H1 (cell line): ENCODE results near the gene TGFBRAP1. TPM values are rescaled to one million over a fixed set of nuclear protein-coding genes. Genes with fewer than 3 reads are reported as not detected.

Source experiments
- CTCF ChIA-PET: fragments of 300-600 bp; sonication (Branson Sonifier 250); formaldehyde crosslinking; loops from one replicate; lab custom pipeline; 2021; ENCODE audit not compliant: partially characterized antibody; lab: Charles Lee
- POLR2A ChIA-PET: fragments of 300-600 bp; sonication (Branson Sonifier 250); formaldehyde crosslinking; loops from one replicate; lab custom pipeline; 2021; ENCODE audit warnings: inconsistent platforms; ENCODE audit not compliant: partially characterized antibody; lab: Charles Lee
- DNase-seq, 2 experiments: peaks; one replicate each; pipeline versions ENCODE4 v3.0.0 to v3.0.0-alpha.2; 2010 to 2022; ENCODE audit warnings: low spot score in 2 of 2, low read depth in 1 of 2, mixed read lengths in 1 of 2
- FAIRE-seq: peaks from 2 replicates; lab custom pipeline; 2011; peaks lifted over from hg19 to GRCh38; lab: Jason Lieb, UNC
- H2AFZ ChIP-seq: 2 replicates; pipeline ENCODE4 v1.8.1; 2012; ENCODE audit warnings: low read length, inconsistent platforms
- H2AK5ac ChIP-seq: 2 replicates; pipeline ENCODE4 v1.6.1; 2013; ENCODE audit warnings: low read depth, low read length
- H2BK120ac ChIP-seq: replicated peaks from 2 replicates; pipeline ENCODE3; 2013; ENCODE audit warnings: low read depth, low read length, inconsistent platforms
- H2BK12ac ChIP-seq: 2 replicates; pipeline ENCODE4 v1.6.1; 2013; ENCODE audit warnings: low read depth, low read length
- H2BK15ac ChIP-seq: 2 replicates; pipeline ENCODE4 v1.6.1; 2013; ENCODE audit warnings: low read length
- H2BK20ac ChIP-seq: 2 replicates; pipeline ENCODE4 v1.6.1; 2013; ENCODE audit warnings: low read length
- H2BK5ac ChIP-seq: 2 replicates; pipeline ENCODE4 v1.6.1; 2013; ENCODE audit warnings: low read depth, low read length
- H3K14ac ChIP-seq: 2 replicates; pipeline ENCODE4 v1.6.1; 2013; ENCODE audit warnings: inconsistent platforms; ENCODE audit not compliant: insufficient read length
- H3K18ac ChIP-seq: 2 replicates; pipeline ENCODE4 v1.6.1; 2013; ENCODE audit warnings: low read length; ENCODE audit errors: extremely low read depth
- H3K23ac ChIP-seq: 2 replicates; pipeline ENCODE4 v1.6.1; 2013; ENCODE audit warnings: inconsistent platforms; ENCODE audit not compliant: insufficient read length
- H3K23me2 ChIP-seq: 2 replicates; pipeline ENCODE4 v1.6.1; 2013; ENCODE audit warnings: low read depth, low read length
- H3K27ac ChIP-seq: 2 replicates; pipeline ENCODE4 v1.6.1; 2011; ENCODE audit warnings: low read depth, low read length, inconsistent platforms
- H3K27me3 ChIP-seq, 4 experiments: replicated peaks in 1 of 4; 1 replicate in 1 of 4; 2 replicates in 3 of 4; pipeline versions ENCODE4 v1.6.1 to v1.8.1; 2011 to 2013; ENCODE audit warnings: low read length in 3 of 4, mild to moderate bottlenecking in 3 of 4, inconsistent platforms in 2 of 4, mixed read lengths in 2 of 4, moderate library complexity in 1 of 4; ENCODE audit not compliant: control insufficient read depth in 3 of 4, insufficient read depth in 3 of 4; ENCODE audit errors: extremely low read depth in 1 of 4
- H3K36me3 ChIP-seq, 4 experiments: 2 replicates each; pipeline versions ENCODE4 v1.6.1 to v1.8.1; 2011 to 2013; ENCODE audit warnings: mild to moderate bottlenecking in 4 of 4, low read length in 3 of 4, moderate library complexity in 2 of 4, control low read depth in 1 of 4, inconsistent platforms in 1 of 4; ENCODE audit not compliant: insufficient read depth in 4 of 4, control insufficient read depth in 2 of 4
- H3K4ac ChIP-seq: replicated peaks from 2 replicates; pipeline ENCODE3; 2013; ENCODE audit warnings: low read length, low read depth, mixed read lengths, inconsistent platforms; ENCODE audit not compliant: insufficient read length
- H3K4me1 ChIP-seq, 4 experiments: replicated peaks in 1 of 4; 1 replicate in 1 of 4; 2 replicates in 3 of 4; pipeline versions ENCODE4 v1.6.1 to v1.8.1; 2011 to 2013; ENCODE audit warnings: low read length in 3 of 4, inconsistent platforms in 2 of 4, mixed read lengths in 1 of 4; ENCODE audit not compliant: insufficient read depth in 4 of 4, control insufficient read depth in 3 of 4
- H3K4me2 ChIP-seq, 2 experiments: 2 replicates each; pipeline versions ENCODE4 v1.6.1 to v1.8.1; 2011 to 2013; ENCODE audit warnings: low read depth in 2 of 2, low read length in 2 of 2, control low read depth in 1 of 2, inconsistent platforms in 1 of 2, mild to moderate bottlenecking in 1 of 2; ENCODE audit not compliant: insufficient read depth in 1 of 2
- H3K4me3 ChIP-seq, 4 experiments: fragments of 200-600, 300-600 bp in 1 of 4; sonication (generic), shearing (Covaris generic), sonication (Bioruptor Twin) in 1 of 4; 2 replicates each; pipeline versions ENCODE4 v1.5.1 to v1.8.1; 2011 to 2016; ENCODE audit warnings: low read length in 4 of 4, low read depth in 3 of 4, control low read depth in 2 of 4, inconsistent platforms in 2 of 4, mild to moderate bottlenecking in 2 of 4, mixed read lengths in 1 of 4, moderate library complexity in 1 of 4; ENCODE audit not compliant: insufficient read depth in 2 of 4; ENCODE audit errors: extremely low read depth in 1 of 4
- H3K56ac ChIP-seq: replicated peaks from 2 replicates; pipeline ENCODE3; 2013; ENCODE audit warnings: low read depth, mild to moderate bottlenecking, mixed read lengths, low read length, inconsistent platforms; ENCODE audit not compliant: insufficient read length
- H3K79me1 ChIP-seq: 2 replicates; pipeline ENCODE4 v1.6.1; 2013; ENCODE audit warnings: low read depth, low read length, control low read depth
- H3K79me2 ChIP-seq, 2 experiments: 2 replicates each; pipeline versions ENCODE4 v1.6.1 to v1.8.1; 2012 to 2013; ENCODE audit warnings: low read length in 2 of 2, mild to moderate bottlenecking in 2 of 2, inconsistent platforms in 1 of 2; ENCODE audit not compliant: insufficient read depth in 2 of 2, control insufficient read depth in 1 of 2
- H3K9ac ChIP-seq, 4 experiments: replicated peaks in 1 of 4; 1 replicate in 1 of 4; 2 replicates in 3 of 4; pipeline versions ENCODE4 v1.6.1 to v1.8.1; 2011 to 2013; ENCODE audit warnings: low read depth in 3 of 4, low read length in 3 of 4, control low read depth in 2 of 4, mild to moderate bottlenecking in 2 of 4, moderate library complexity in 2 of 4, inconsistent platforms in 1 of 4; ENCODE audit errors: extremely low read depth in 1 of 4
- H3K9me3 ChIP-seq, 2 experiments: 2 replicates each; pipeline versions ENCODE4 v1.6.1 to v1.8.1; 2012 to 2013; ENCODE audit warnings: mild to moderate bottlenecking in 2 of 2, moderate library complexity in 2 of 2, control low read depth in 1 of 2, inconsistent platforms in 1 of 2, low read depth in 1 of 2, low read length in 1 of 2, mixed read lengths in 1 of 2; ENCODE audit not compliant: insufficient read depth in 2 of 2
- H4K20me1 ChIP-seq, 2 experiments: replicated peaks in 1 of 2; 2 replicates each; pipeline versions ENCODE3 to v1.8.1; 2011 to 2013; ENCODE audit warnings: inconsistent platforms in 2 of 2, low read length in 2 of 2, mild to moderate bottlenecking in 1 of 2; ENCODE audit not compliant: insufficient read depth in 2 of 2, control insufficient read depth in 1 of 2
- H4K5ac ChIP-seq: 2 replicates; pipeline ENCODE4 v1.6.1; 2013; ENCODE audit warnings: low read length, low read depth, mixed read lengths, inconsistent platforms; ENCODE audit not compliant: insufficient read length
- H4K8ac ChIP-seq: 2 replicates; pipeline ENCODE4 v1.8.0; 2013; ENCODE audit warnings: mild to moderate bottlenecking, moderate library complexity, low read length, inconsistent platforms; ENCODE audit not compliant: insufficient read depth; ENCODE audit errors: extremely low read depth
- H4K91ac ChIP-seq: replicated peaks from 2 replicates; pipeline ENCODE3; 2013; ENCODE audit warnings: low read length, mixed read lengths, inconsistent platforms; ENCODE audit not compliant: insufficient read length
- GTF2F1 ChIP-seq: IDR thresholded peaks from 2 replicates; pipeline ENCODE4 v1.6.1; 2012; ENCODE audit warnings: low read depth, low read length, improper control_type of control experiment, borderline replicate concordance
- HDAC2 ChIP-seq, 2 experiments: fragments of 300-600 bp in 1 of 2; sonication (generic) in 1 of 2; IDR thresholded peaks; 2 replicates each; pipeline ENCODE4 v1.6.1; 2011 to 2012; ENCODE audit warnings: low read depth in 2 of 2, low read length in 2 of 2, mild to moderate bottlenecking in 2 of 2, moderate library complexity in 2 of 2, borderline replicate concordance in 1 of 2, inconsistent platforms in 1 of 2
- MAX ChIP-seq: IDR thresholded peaks from 2 replicates; pipeline ENCODE4 v1.6.1; 2012; ENCODE audit warnings: inconsistent platforms
- POU5F1 ChIP-seq: IDR thresholded peaks from 2 replicates; pipeline ENCODE4 v1.6.1; 2011; ENCODE audit warnings: low read depth, mild to moderate bottlenecking, low read length, moderate library complexity
- RBBP5 ChIP-seq: IDR thresholded peaks from 2 replicates; pipeline ENCODE4 v1.7.1; 2012; ENCODE audit warnings: low read depth, mild to moderate bottlenecking, inconsistent platforms, low read length, moderate library complexity, borderline replicate concordance
- RNF2 ChIP-seq: fragments of 200-900, 300-1000 bp; sonication (generic); IDR thresholded peaks from 2 replicates; pipeline ENCODE4 v1.7.1; 2016; ENCODE audit warnings: borderline replicate concordance, low read depth, mild to moderate bottlenecking, antibody characterized with exemption, low read length; ENCODE audit not compliant: poor library complexity, severe bottlenecking; ENCODE audit errors: missing control alignments
- SP4 ChIP-seq: IDR thresholded peaks from 2 replicates; pipeline ENCODE4 v1.6.1; 2012; ENCODE audit warnings: low read length, inconsistent platforms
- TAF7 ChIP-seq: optimal IDR thresholded peaks from 2 replicates; pipeline ENCODE3; 2011; ENCODE audit warnings: low read depth, mild to moderate bottlenecking, inconsistent platforms, low read length, moderate library complexity, borderline replicate concordance
- YY1 ChIP-seq: IDR thresholded peaks from 2 replicates; pipeline ENCODE4 v1.6.1; 2011; ENCODE audit warnings: low read depth, mild to moderate bottlenecking, low read length
- WGBS, 2 experiments: shearing (Covaris generic) in 1 of 2; methylation state at CpG; one replicate each; pipeline versions ENCODE4 v1.1.6 to v1.1.7; 2013 to 2015; ENCODE audit warnings: low lambda C conversion rate in 2 of 2, mixed read lengths in 2 of 2, inconsistent platforms in 1 of 2, low coverage in 1 of 2, missing lambda C conversion rate in 1 of 2; ENCODE audit not compliant: insufficient replicate concordance in 2 of 2, insufficient coverage in 1 of 2, insufficient read length in 1 of 2; ENCODE audit errors: extremely low coverage in 1 of 2, missing lambda C conversion rate in 1 of 2; 5-methylcytosine and 5-hydroxymethylcytosine counted together
- polyA plus RNA-seq, 7 experiments: library from polyadenylated mRNA; depleted of rRNA in 3 of 7; stranded (reverse) in 5 of 7; unstranded in 2 of 7; fragments of >200 nt in 5 of 7; fragments of 200-250 nt in 2 of 7; gene quantifications; 1 replicate in 5 of 7; 2 replicates in 1 of 7; 4 replicates in 1 of 7; pipeline versions ENCODE4 v1.2.1 to v1.2.3, GENCODE V29; 2011 to 2013; ENCODE audit warnings: missing spikeins in 2 of 7, mixed read lengths in 2 of 7
- total RNA-seq: library from RNA; stranded (reverse); fragmentation: NEBNext Ultra II Directional; extraction: Animal tissue kit (Norgen Biotek cat#: 25700); gene quantifications from 2 replicates; pipeline ENCODE4 v1.2.1, GENCODE V29; 2021

TGFBRAP1 gene
- total and polyA plus RNA-seq, 2 of the 8 experiments (the other 6 are each of a cell fraction or from before 2014, with no cell fraction given), result 11.2 to 20.2 TPM

- no peak overlapping the region for H3K18ac ChIP-seq
- no peak for FAIRE-seq
- ChIA-PET CTCF (interaction anchor here (0.7 to 1.5 kb wide), 4 partner anchors 9 to 129 kb away, joined by 3 to 10 read pairs (median 4); no protein-coding TSS in a partner anchor), POLR2A (interaction anchor here (1.7 kb wide), 1 partner anchor 11 kb away, joined by 4 read pairs; no protein-coding TSS in a partner anchor)
- H4K8ac ChIP-seq, result no peak overlapping the region
- H4K5ac ChIP-seq, result no peak overlapping the region
- H3K9ac ChIP-seq, result no peak overlapping the region
- H2BK15ac ChIP-seq, result no peak overlapping the region
- no peaks in the 10 kb centered on the region for H3K36me3 ChIP-seq
- no peak overlapping the region for H3K23ac ChIP-seq
- no peak for DNase-seq
- no peak overlapping the region for H2BK5ac ChIP-seq
- no peaks in the 10 kb centered on the region for H3K27me3 ChIP-seq
- H3K79me2 ChIP-seq, result no peaks in the 10 kb centered on the region
- H2AFZ ChIP-seq, result no peak overlapping the region
- H2BK120ac ChIP-seq, result no peak overlapping the region
- H2AK5ac ChIP-seq, result no peak overlapping the region
- no peak overlapping the region for H3K4me3 ChIP-seq
- no peaks in the 10 kb centered on the region for H3K4me1 ChIP-seq
- H2BK12ac ChIP-seq, result no peak overlapping the region
- peaks cover 0 to 5% of the 10 kb centered on the region in 2 experiments; a peak in 1 of 4 replicates for H3K9me3 ChIP-seq
- TF ChIP-seq RNF2 (no peak), POU5F1 (no peak), MAX (no peak), GTF2F1 (no peak), HDAC2 (IDR thresholded peaks at IDR 0.05; ENCODE audit: borderline replicate concordance in 1 of 2, low read depth in 2 of 2, low read length in 2 of 2) (no peak), TAF7 (no peak), RBBP5 (no peak), SP4 (no peak), YY1 (no peak)
- no peak overlapping the region for H3K4ac ChIP-seq
- H3K56ac ChIP-seq, result no peak overlapping the region
- H4K91ac ChIP-seq, result no peak overlapping the region
- 79% methylated on average over 3 of the region's 5 CpGs; no CpG with 5 or more reads in 1 of the 2 experiments for WGBS, 2 experiments
- H3K79me1 ChIP-seq, result no peaks in the 10 kb centered on the region
- no peak overlapping the region for H3K27ac ChIP-seq
- no peaks in the 10 kb centered on the region for H3K23me2 ChIP-seq
- H4K20me1 ChIP-seq, result no peaks in the 10 kb centered on the region
- H3K14ac ChIP-seq, result no peak overlapping the region
- H2BK20ac ChIP-seq, result no peak overlapping the region
- no peak overlapping the region for H3K4me2 ChIP-seq
Observed at GRCh38 chr2:105249181-105249580, 80.4 kb downstream of the TGFBRAP1 start.
